Calu3 (cell line): ENCODE data around the gene TMEM158. TPM values are rescaled to one million over a fixed set of nuclear protein-coding genes. Genes with fewer than 3 reads are reported as not detected.

ENCODE experiments used
- BruUV-seq: library from RNA; stranded (reverse); fragments of 400-500 nt; replicated peaks from 2 replicates; lab custom pipeline; 2021; lab: Mats Ljungman, UMichigan
- CTCF ChIA-PET: fragments of 300-600 bp; sonication (Branson Sonifier 250); formaldehyde crosslinking; loops from one replicate; lab custom pipeline; 2022; ENCODE audit warnings: antibody characterized with exemption; lab: Charles Lee
- DNase-seq: peaks from one replicate; pipeline ENCODE4 v3.0.0; 2022
- H3K27ac Mint-ChIP-seq: one replicate; pipeline ENCODE4 v1.8.0; 2022; ENCODE audit warnings: mixed read lengths; ENCODE audit not compliant: unreplicated experiment
- H3K27me3 Mint-ChIP-seq: one replicate; pipeline ENCODE4 v1.8.0; 2022; ENCODE audit warnings: mixed read lengths; ENCODE audit not compliant: unreplicated experiment
- H3K36me3 Mint-ChIP-seq: one replicate; pipeline ENCODE4 v1.8.0; 2022; ENCODE audit warnings: mild to moderate bottlenecking, moderate library complexity, mixed read lengths; ENCODE audit not compliant: insufficient read depth, unreplicated experiment
- H3K4me1 Mint-ChIP-seq: one replicate; pipeline ENCODE4 v1.8.0; 2022; ENCODE audit warnings: mild to moderate bottlenecking, low read depth, mixed read lengths; ENCODE audit not compliant: unreplicated experiment
- H3K4me3 Mint-ChIP-seq: one replicate; pipeline ENCODE4 v1.8.0; 2022; ENCODE audit warnings: mild to moderate bottlenecking, low read depth, moderate library complexity, mixed read lengths; ENCODE audit not compliant: unreplicated experiment
- H3K9me3 Mint-ChIP-seq: one replicate; pipeline ENCODE4 v1.8.0; 2022; ENCODE audit warnings: low read depth, mixed read lengths; ENCODE audit not compliant: unreplicated experiment
- intact Hi-C: fragments of 100-400 bp; cut with micrococcal nuclease; formaldehyde crosslinking; loops from one replicate; pipeline ENCODE4 v1.10.0; 2022; ENCODE audit not compliant: unreplicated experiment
- total RNA-seq: library from RNA; stranded (reverse); gene quantifications from 2 replicates; pipeline ENCODE4 v1.2.3, GENCODE V29; 2022
- TF ChIP-seq, protein P1 (sequence below): fragments of 200-600 bp; IDR thresholded peaks from one replicate; pipeline ENCODE4 v1.8.0; 2022; ENCODE audit warnings: antibody characterized with exemption; ENCODE audit not compliant: unreplicated experiment

The TMEM158 gene
- total RNA-seq, 1 experiment from 2014 or later = 2.5 TPM

DNA sequence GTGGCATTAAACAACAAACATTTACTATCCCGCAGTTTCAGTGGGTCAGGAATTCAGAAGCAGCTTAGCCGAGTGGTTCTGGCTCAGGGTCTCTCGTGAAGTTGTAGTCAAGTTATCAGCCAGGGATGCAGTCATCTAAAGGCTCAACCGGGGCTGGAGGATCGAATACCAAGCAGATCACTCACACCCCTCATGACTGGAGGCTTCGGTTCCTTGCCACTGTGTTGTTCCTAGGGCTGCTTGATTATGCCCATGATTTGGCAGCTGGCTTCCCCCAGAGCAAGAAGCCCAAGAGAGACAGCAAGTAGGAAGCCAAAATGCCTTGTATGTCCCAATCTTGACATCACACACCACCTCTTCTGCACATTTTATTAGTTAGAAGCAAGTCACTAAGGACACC, 46.0 kb downstream of the TMEM158 start:
- DNase-seq = no peak
- no peak overlapping the region for H3K27ac Mint-ChIP-seq
- TF ChIP-seq, protein P1, sequence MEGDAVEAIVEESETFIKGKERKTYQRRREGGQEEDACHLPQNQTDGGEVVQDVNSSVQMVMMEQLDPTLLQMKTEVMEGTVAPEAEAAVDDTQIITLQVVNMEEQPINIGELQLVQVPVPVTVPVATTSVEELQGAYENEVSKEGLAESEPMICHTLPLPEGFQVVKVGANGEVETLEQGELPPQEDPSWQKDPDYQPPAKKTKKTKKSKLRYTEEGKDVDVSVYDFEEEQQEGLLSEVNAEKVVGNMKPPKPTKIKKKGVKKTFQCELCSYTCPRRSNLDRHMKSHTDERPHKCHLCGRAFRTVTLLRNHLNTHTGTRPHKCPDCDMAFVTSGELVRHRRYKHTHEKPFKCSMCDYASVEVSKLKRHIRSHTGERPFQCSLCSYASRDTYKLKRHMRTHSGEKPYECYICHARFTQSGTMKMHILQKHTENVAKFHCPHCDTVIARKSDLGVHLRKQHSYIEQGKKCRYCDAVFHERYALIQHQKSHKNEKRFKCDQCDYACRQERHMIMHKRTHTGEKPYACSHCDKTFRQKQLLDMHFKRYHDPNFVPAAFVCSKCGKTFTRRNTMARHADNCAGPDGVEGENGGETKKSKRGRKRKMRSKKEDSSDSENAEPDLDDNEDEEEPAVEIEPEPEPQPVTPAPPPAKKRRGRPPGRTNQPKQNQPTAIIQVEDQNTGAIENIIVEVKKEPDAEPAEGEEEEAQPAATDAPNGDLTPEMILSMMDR = no peak
- intact Hi-C loops = no loop called here
- H3K27me3 Mint-ChIP-seq = no peaks in the 10 kb centered on the region
- no peak overlapping the region for H3K4me3 Mint-ChIP-seq
- BruUV-seq = no TSS peak
- CTCF ChIA-PET = no interaction called here
- no peaks in the 10 kb centered on the region for H3K36me3 Mint-ChIP-seq
- no peaks in the 10 kb centered on the region for H3K9me3 Mint-ChIP-seq
- peaks cover 16% of the 10 kb centered on the region for H3K4me1 Mint-ChIP-seq

- H3K27me3 Mint-ChIP-seq = no peaks in the 10 kb centered on the region
- no peaks in the 10 kb centered on the region for H3K36me3 Mint-ChIP-seq
- no peak overlapping the region for H3K27ac Mint-ChIP-seq
- intact Hi-C loops = no loop called here
- no peaks in the 10 kb centered on the region for H3K9me3 Mint-ChIP-seq
- TF ChIP-seq, protein P1 = no peak
- CTCF ChIA-PET = no interaction called here
- H3K4me1 Mint-ChIP-seq = peaks cover 16% of the 10 kb centered on the region
- no TSS peak for BruUV-seq
- H3K4me3 Mint-ChIP-seq = no peak overlapping the region
- no peak for DNase-seq
These were observed 46.9 kb downstream of the TMEM158 start for GRCh38 chr3:45179163-45179562.

DNA sequence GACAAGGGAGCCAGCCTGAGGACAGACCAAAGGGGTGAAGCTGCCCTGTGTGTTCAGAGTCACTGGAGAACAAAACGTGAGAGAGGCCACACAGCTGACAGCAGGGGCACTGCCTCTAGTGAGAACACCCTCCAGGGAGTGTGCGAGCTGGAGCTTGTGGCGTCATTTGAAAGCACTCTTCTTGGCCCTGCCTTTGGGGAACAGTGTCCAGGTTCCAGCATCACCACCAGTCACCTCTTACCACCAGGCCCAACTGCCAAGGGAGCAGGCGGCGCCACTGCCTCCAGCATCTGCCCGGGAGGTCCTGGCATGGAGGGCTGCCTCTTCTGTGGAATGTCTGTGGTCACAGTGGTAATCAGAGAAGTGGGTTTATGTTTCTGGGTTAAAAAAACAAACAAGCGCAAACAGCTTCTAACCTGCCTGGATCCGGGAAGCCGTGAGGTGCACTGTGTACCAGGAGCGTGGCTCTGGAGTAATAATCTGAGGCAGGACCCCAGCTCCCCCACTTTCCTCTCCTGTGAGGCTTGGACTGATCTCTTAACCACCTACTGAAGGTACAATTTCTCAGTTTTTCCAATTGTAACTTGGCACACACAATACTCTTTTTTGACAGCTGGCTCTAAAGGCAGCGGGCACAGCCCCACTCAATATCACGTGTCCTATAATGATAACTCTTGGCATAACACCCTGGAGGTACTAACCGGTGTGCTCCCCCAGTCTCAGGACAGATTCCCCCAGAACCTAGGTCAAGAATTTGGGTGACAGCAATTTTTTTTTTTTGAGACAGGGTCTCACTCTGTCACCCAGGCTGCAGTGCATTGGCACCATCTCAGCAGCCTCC, 47.7 kb downstream of the TMEM158 start:
- Mint-ChIP-seq H3K9me3 (no peaks in the 10 kb centered on the region), H3K4me1 (peaks cover 12% of the 10 kb centered on the region), H3K27ac (no peak overlapping the region), H3K4me3 (no peak overlapping the region), H3K36me3 (no peaks in the 10 kb centered on the region), H3K27me3 (no peaks in the 10 kb centered on the region)
- TF ChIP-seq, protein P1 = no peak
- BruUV-seq = no TSS peak
- DNase-seq = no peak
- intact Hi-C loops = no loop called here
- CTCF ChIA-PET = no interaction called here

DNA sequence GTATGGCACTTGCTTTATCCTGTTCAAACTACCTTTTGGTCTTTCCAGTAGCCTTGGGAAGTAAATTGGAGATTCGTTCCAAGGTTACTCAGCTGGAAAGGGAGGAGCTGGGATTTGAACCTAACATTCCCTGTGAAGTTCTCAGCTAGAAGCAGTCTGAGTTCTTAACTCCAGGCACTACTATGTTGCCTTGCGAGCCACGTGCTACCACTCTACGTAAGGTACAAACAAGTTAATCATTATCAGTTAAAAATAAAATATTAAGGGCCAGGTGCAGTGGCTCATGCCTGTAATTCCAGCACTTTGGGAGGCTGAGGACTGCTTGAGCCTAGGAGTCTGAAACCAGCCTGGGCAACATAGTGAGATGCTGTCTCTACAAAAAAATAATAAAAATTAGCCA, 49.2 kb downstream of the TMEM158 start:
- no peak overlapping the region for H3K4me3 Mint-ChIP-seq
- H3K4me1 Mint-ChIP-seq = no peaks in the 10 kb centered on the region
- no peaks in the 10 kb centered on the region for H3K9me3 Mint-ChIP-seq
- no peak for DNase-seq
- TF ChIP-seq, protein P1 = no peak
- no peaks in the 10 kb centered on the region for H3K36me3 Mint-ChIP-seq
- H3K27me3 Mint-ChIP-seq = no peaks in the 10 kb centered on the region
- intact Hi-C loops = no loop called here
- H3K27ac Mint-ChIP-seq = no peak overlapping the region
- CTCF ChIA-PET = no interaction called here
- BruUV-seq = no TSS peak

Other genes with a start within 250 kb of the TMEM158 start
- gene CLEC3B, start 200.0 kb downstream of the TMEM158 start, total RNA-seq = not detected in 2 replicates
- 66.4 and 66.9 TPM in 2 replicates for gene CDCP1, start 79.9 kb downstream of the TMEM158 start, total RNA-seq
- 24.6 and 25.2 TPM in 2 replicates for gene LARS2, start 162.3 kb upstream of the TMEM158 start, total RNA-seq